ENCODE data around the gene ZRANB1.

The ZRANB1 gene

DNA sequence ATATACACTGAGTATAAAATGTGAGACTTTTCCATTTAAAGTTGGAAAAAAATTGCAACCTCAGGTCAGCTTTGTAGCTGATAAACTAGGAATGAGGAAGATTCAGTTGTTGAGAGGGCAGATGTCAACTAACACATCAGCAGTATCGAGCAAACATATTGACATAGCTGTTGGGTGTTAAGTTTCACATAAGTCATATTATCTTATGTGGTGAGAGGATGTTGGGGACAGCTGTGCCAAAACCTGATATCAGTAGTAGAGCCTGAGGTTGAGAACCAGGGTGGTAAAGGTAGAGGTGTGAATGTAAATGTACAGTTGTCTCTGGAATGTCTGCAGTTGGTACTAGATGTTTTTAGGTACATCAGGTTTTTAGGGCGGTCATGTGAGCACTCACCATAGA lies 5.0 kb downstream of the ZRANB1 start:
- H3K4me1 ChIP-seq (ENCODE audit: insufficient read depth, low read length) = peaks cover 30% of the 10 kb centered on the region
- no peaks in the 10 kb centered on the region for H3K27me3 ChIP-seq (ENCODE audit: insufficient read depth, low read length)
- H3K9me3 ChIP-seq (ENCODE audit: insufficient read depth, low read depth, low read length) = no peaks in the 10 kb centered on the region
- H3K27ac ChIP-seq (ENCODE audit: low read depth, low read length) = no peak overlapping the region
- no peak overlapping the region for H3K9ac ChIP-seq (ENCODE audit: low read depth, low read length)
- WGBS = 95% methylated on average over 2 of the region's 2 CpGs
- H3K4me3 ChIP-seq (ENCODE audit: low read length) = no peak overlapping the region
- peaks cover 11% of the 10 kb centered on the region for H3K36me3 ChIP-seq (ENCODE audit: insufficient read depth, low read length)

DNA sequence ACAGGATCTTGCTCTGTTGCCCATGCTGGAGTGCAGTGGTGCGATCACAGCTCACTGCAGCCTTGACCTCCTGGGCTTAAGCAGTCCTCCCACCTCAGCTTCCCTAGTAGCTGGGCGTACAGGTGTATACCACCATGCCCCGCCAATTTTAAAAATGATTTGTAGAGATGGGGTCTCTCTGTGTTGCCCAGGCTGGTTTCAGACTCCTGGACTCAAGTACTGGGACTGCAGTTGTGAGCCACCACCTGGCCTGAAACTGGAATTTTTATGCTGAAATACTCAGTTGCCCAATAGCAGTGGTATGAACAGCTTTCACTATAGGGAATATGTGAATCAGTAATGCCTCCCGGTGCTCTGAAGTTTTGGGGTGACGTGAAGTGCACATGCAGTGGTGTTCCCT lies 7.6 kb downstream of the ZRANB1 start:
- WGBS = 98% methylated on average over 5 of the region's 5 CpGs
- no peak overlapping the region for H3K9ac ChIP-seq (ENCODE audit: low read depth, low read length)
- no peaks in the 10 kb centered on the region for H3K9me3 ChIP-seq (ENCODE audit: insufficient read depth, low read depth, low read length)
- H3K36me3 ChIP-seq (ENCODE audit: insufficient read depth, low read length) = peaks cover 5% of the 10 kb centered on the region
- H3K27ac ChIP-seq (ENCODE audit: low read depth, low read length) = no peak overlapping the region
- H3K4me1 ChIP-seq (ENCODE audit: insufficient read depth, low read length) = peaks cover 16% of the 10 kb centered on the region
- H3K4me3 ChIP-seq (ENCODE audit: low read length) = no peak overlapping the region
- H3K27me3 ChIP-seq (ENCODE audit: insufficient read depth, low read length) = no peaks in the 10 kb centered on the region

DNA sequence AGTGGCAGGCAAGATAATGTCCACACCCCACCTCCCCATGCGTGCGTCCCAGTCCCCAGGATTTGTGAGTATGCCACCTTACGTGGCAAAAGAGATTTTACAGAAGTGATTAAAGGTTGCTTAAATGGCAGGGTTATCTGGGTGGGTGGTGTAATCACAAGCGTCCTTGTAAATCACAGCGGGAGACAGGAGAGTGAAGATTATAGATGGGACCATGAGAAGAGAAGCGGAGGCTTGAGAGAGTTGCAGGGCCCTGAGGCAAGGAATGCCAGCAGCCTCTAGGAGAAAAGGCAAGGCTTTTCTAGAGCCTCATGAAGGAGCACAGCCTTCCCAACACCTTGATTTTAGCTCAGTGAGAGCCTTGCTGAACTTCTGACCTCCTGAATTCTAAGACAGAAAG lies 10.2 kb downstream of the ZRANB1 start:
- H3K36me3 ChIP-seq (ENCODE audit: insufficient read depth, low read length) = peaks cover 5% of the 10 kb centered on the region
- no peak overlapping the region for H3K9ac ChIP-seq (ENCODE audit: low read depth, low read length)
- no peak overlapping the region for H3K27ac ChIP-seq (ENCODE audit: low read depth, low read length)
- 86% methylated on average over 6 of the region's 6 CpGs for WGBS
- H3K4me3 ChIP-seq (ENCODE audit: low read length) = no peak overlapping the region
- H3K27me3 ChIP-seq (ENCODE audit: insufficient read depth, low read length) = no peaks in the 10 kb centered on the region
- no peaks in the 10 kb centered on the region for H3K9me3 ChIP-seq (ENCODE audit: insufficient read depth, low read depth, low read length)
- no peaks in the 10 kb centered on the region for H3K4me1 ChIP-seq (ENCODE audit: insufficient read depth, low read length)

DNA sequence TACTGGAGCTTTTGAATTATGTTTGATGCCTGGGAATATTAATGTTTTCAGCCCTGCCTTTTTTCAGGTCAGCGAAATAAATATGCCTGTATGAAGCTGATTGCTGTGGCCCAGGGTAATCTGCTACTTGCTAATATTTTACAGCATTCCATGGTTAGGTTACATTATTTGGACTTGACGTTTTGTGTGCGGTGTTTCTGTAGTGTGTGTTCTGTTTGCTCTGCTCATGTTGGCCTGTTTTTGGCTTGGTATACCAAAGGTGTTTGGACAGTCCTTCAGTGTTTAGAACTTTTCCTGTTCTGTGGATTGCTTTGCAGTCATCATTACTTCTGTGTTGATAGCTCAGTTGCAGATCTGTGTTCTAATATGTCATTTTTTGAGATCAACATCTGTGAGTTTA lies 11.5 kb downstream of the ZRANB1 start:
- WGBS = 94% methylated on average over 3 of the region's 3 CpGs
- H3K27me3 ChIP-seq (ENCODE audit: insufficient read depth, low read length) = no peaks in the 10 kb centered on the region
- no peaks in the 10 kb centered on the region for H3K36me3 ChIP-seq (ENCODE audit: insufficient read depth, low read length)
- H3K27ac ChIP-seq (ENCODE audit: low read depth, low read length) = no peak overlapping the region
- no peaks in the 10 kb centered on the region for H3K9me3 ChIP-seq (ENCODE audit: insufficient read depth, low read depth, low read length)
- H3K4me3 ChIP-seq (ENCODE audit: low read length) = no peak overlapping the region
- no peaks in the 10 kb centered on the region for H3K4me1 ChIP-seq (ENCODE audit: insufficient read depth, low read length)
- no peak overlapping the region for H3K9ac ChIP-seq (ENCODE audit: low read depth, low read length)

- H3K36me3 ChIP-seq (ENCODE audit: insufficient read depth, low read length) = no peaks in the 10 kb centered on the region
- H3K27me3 ChIP-seq (ENCODE audit: insufficient read depth, low read length) = no peaks in the 10 kb centered on the region
- H3K27ac ChIP-seq (ENCODE audit: low read depth, low read length) = no peak overlapping the region
- 84% methylated on average over 7 of the region's 7 CpGs for WGBS
- no peaks in the 10 kb centered on the region for H3K4me1 ChIP-seq (ENCODE audit: insufficient read depth, low read length)
- H3K4me3 ChIP-seq (ENCODE audit: low read length) = no peak overlapping the region
- H3K9me3 ChIP-seq (ENCODE audit: insufficient read depth, low read depth, low read length) = no peaks in the 10 kb centered on the region
- no peak overlapping the region for H3K9ac ChIP-seq (ENCODE audit: low read depth, low read length)
Observed at GRCh38 chr10:124955243-124955642, 13.3 kb downstream of the ZRANB1 start.

- WGBS = 95% methylated on average over 9 of the region's 10 CpGs
- Histone ChIP-seq H3K36me3 (ENCODE audit: insufficient read depth, low read length) (no peaks in the 10 kb centered on the region), H3K9ac (ENCODE audit: low read depth, low read length) (no peak overlapping the region), H3K4me1 (ENCODE audit: insufficient read depth, low read length) (no peaks in the 10 kb centered on the region), H3K4me3 (ENCODE audit: low read length) (no peak overlapping the region), H3K27me3 (ENCODE audit: insufficient read depth, low read length) (no peaks in the 10 kb centered on the region), H3K9me3 (ENCODE audit: insufficient read depth, low read depth, low read length) (no peaks in the 10 kb centered on the region), H3K27ac (ENCODE audit: low read depth, low read length) (no peak overlapping the region)
Observed at GRCh38 chr10:124955868-124956267, 13.9 kb downstream of the ZRANB1 start.

DNA sequence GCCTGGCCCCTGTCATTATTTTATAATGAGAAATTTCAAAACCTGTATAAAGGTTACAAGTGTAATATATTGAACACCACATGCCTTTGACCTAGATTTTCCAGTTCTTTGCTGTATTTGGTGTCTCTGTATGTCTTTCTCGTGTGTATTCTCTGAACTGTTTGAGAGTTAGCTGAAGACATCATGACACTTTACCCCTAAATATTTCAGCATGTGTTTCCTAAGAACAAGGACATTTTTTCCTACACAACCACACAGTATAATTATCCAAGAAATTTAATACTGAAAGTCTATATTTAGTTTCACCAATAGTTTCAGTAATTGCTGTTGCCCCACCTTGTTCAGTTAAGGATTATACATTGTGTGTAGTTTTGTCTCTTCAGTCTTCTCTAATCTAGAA lies 14.8 kb downstream of the ZRANB1 start:
- Histone ChIP-seq H3K4me3 (ENCODE audit: low read length) (no peak overlapping the region), H3K27me3 (ENCODE audit: insufficient read depth, low read length) (no peaks in the 10 kb centered on the region), H3K9me3 (ENCODE audit: insufficient read depth, low read depth, low read length) (no peaks in the 10 kb centered on the region), H3K27ac (ENCODE audit: low read depth, low read length) (no peak overlapping the region), H3K4me1 (ENCODE audit: insufficient read depth, low read length) (no peaks in the 10 kb centered on the region), H3K9ac (ENCODE audit: low read depth, low read length) (no peak overlapping the region), H3K36me3 (ENCODE audit: insufficient read depth, low read length) (no peaks in the 10 kb centered on the region)
- 100% methylated on average over 1 of the region's 1 CpG for WGBS

DNA sequence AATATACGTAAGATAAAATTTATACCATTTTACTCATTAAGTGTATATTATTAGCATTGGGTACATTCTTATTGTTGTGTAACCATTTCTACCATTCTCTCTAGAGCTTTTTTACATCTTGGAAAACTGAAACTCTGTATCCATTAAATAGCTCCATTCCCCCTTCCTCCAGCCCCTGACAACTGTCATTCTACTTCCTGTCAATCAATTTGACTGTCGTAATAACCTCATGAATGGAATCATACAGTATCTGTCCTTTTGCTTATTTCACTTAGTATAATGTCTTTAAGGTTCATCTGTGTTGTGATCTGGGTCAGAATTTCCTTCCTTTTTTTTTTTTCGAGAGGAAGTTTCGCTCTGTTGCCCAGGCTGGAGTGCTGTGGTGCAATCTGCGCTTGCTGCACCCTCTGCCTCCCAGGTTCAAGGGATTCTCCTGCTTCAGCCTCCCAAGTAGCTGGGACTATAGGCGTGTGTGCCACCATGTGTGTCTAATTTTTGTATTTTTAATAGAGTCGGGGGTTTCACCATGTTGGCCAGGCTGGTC lies 15.6 kb downstream of the ZRANB1 start:
- Histone ChIP-seq H3K9ac (ENCODE audit: low read depth, low read length) (no peak overlapping the region), H3K4me1 (ENCODE audit: insufficient read depth, low read length) (no peaks in the 10 kb centered on the region)

DNA sequence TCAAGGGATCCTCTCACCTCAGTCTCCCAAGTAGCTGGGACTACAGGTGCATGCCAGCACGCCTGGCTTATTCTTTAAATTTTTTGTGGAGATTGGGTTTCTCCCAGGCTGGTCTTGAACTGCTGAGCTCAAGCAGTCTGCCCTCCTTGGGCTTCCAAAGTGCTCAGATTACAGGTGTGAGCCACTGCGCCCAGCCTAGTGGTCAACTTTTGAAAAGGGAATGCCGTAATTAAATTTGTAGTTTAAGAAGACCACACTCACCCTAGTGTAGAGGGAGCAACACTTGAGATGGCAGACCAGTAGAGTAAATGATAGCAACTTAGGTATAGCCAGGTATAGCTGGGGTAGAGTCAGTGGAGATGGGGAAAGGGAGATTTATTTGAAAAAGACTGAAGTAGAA lies 17.6 kb downstream of the ZRANB1 start:
- H3K27ac ChIP-seq (ENCODE audit: low read depth, low read length) = no peak overlapping the region
- peaks cover 4% of the 10 kb centered on the region; the same call in 1 of the 2 replicates for H3K36me3 ChIP-seq (ENCODE audit: insufficient read depth, low read length)
- no peaks in the 10 kb centered on the region for H3K4me1 ChIP-seq (ENCODE audit: insufficient read depth, low read length)
- no peaks in the 10 kb centered on the region for H3K27me3 ChIP-seq (ENCODE audit: insufficient read depth, low read length)
- no peak overlapping the region for H3K9ac ChIP-seq (ENCODE audit: low read depth, low read length)
- H3K9me3 ChIP-seq (ENCODE audit: insufficient read depth, low read depth, low read length) = no peaks in the 10 kb centered on the region
- H3K4me3 ChIP-seq (ENCODE audit: low read length) = no peak overlapping the region
- WGBS = 84% methylated on average over 3 of the region's 3 CpGs

More for the DNA sequence above, 15.6 kb downstream of the ZRANB1 start:
- Histone ChIP-seq H3K4me3 (ENCODE audit: low read length) (no peak overlapping the region), H3K27me3 (ENCODE audit: insufficient read depth, low read length) (no peaks in the 10 kb centered on the region), H3K36me3 (ENCODE audit: insufficient read depth, low read length) (peaks cover 1% of the 10 kb centered on the region; the same call in 1 of the 2 replicates), H3K9me3 (ENCODE audit: insufficient read depth, low read depth, low read length) (no peaks in the 10 kb centered on the region), H3K27ac (ENCODE audit: low read depth, low read length) (no peak overlapping the region)
- 95% methylated on average over 6 of the region's 7 CpGs for WGBS

DNA sequence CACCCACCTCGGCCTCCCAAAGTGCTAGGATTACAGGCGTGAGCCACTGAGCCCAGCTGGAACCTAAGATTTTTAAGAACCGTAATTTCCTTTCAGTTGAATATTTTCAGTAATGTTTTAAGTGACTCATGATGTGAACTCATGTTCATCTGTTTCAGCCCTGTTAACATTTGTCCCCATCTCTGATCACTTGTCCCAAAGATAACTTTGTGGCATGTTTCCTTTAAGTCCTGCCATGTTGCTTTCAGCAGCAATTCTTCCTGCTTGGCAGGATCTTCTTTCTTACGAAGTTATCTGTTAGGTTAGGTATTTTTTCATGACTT lies 19.3 kb downstream of the ZRANB1 start:
- Histone ChIP-seq H3K9me3 (ENCODE audit: insufficient read depth, low read depth, low read length) (no peaks in the 10 kb centered on the region), H3K9ac (ENCODE audit: low read depth, low read length) (no peak overlapping the region), H3K4me3 (ENCODE audit: low read length) (no peak overlapping the region), H3K27ac (ENCODE audit: low read depth, low read length) (no peak overlapping the region), H3K4me1 (ENCODE audit: insufficient read depth, low read length) (no peaks in the 10 kb centered on the region), H3K36me3 (ENCODE audit: insufficient read depth, low read length) (peaks cover 13% of the 10 kb centered on the region), H3K27me3 (ENCODE audit: insufficient read depth, low read length) (no peaks in the 10 kb centered on the region)
- 95% methylated on average over 4 of the region's 4 CpGs for WGBS

DNA sequence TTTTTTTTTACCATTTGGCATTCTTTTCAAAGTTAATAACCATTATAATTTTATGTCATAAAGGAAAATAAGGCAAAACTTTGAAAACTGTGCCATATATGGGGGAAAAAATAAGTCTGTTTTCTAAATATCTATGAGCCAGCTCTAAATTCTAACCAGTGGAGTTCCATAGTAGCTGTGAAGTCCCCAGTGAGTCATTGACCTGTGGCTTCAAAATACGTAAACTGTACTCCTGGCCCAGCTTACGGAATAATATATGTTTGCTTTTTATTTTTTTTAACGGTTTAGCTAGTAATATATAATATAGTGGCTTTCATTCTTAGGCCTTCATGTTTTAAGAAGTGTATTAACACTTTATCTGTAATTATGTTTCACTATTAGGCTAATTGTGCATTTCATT lies 20.5 kb downstream of the ZRANB1 start:
- H3K27me3 ChIP-seq (ENCODE audit: insufficient read depth, low read length) = no peaks in the 10 kb centered on the region
- no peak overlapping the region for H3K4me3 ChIP-seq (ENCODE audit: low read length)
- WGBS = 93% methylated on average over 3 of the region's 3 CpGs
- H3K27ac ChIP-seq (ENCODE audit: low read depth, low read length) = no peak overlapping the region
- no peak overlapping the region for H3K9ac ChIP-seq (ENCODE audit: low read depth, low read length)
- peaks cover 25% of the 10 kb centered on the region for H3K36me3 ChIP-seq (ENCODE audit: insufficient read depth, low read length)
- H3K4me1 ChIP-seq (ENCODE audit: insufficient read depth, low read length) = no peaks in the 10 kb centered on the region
- H3K9me3 ChIP-seq (ENCODE audit: insufficient read depth, low read depth, low read length) = no peaks in the 10 kb centered on the region
